ENCODE data around the gene SYT7.

DNA sequence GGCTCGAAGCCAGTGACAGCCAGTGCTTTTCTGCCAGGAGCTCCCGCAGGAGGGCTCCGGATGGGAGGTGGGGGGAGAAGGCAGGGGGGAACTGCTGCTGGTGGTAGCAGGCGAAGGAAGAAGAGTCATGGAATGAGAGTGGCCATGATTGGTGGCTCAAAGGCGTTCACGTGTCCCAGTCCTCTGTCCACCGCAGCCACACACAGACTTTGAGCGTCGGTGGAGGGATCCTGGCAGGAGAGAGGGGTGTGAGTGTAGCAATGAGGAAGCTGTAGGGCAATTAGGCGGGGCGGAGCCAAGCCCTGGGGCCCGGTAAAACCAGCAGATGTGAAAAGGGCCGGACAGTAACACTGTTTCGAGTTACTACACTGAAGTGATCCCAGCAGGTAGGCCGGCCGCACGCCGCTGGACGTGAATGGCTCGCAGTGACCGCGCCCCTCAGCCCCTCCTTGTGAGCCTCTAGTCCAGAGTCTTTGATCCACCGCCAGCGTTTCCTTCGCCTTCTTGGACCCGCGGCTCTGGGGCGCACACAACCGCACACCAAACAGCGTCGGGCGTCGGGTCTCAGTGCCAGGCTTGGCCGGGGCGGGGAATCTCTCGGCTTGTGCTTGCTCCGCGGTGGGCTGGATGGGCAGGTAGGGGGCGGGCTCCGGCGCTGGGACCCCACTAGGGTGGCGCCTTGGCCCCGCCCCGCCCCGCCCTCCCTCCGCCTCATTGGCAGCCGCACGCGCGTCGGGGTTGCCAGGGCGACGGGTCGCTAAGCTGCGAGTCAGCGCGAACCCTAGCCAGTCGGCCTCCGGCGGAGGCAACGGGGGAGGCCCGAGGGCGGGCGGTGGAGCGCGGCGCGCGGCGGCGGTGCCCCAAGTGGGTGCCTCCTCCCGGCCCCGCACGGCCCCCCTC is 72.7 kb downstream of the SYT7 start, which contains the start of gene LRRC10B:
- TF ChIP-seq EZH2 (IDR thresholded peaks at IDR 0.05) (no peak), FOXP2 (optimal IDR thresholded peaks at IDR 0.05; ENCODE audit: control extremely low read depth, extremely low read length, insufficient read depth) (no peak), POLR2AphosphoS5 (IDR thresholded peaks at IDR 0.05; ENCODE audit: borderline replicate concordance, low read depth, low read length) (peak; percentile 37)
